Measurements from ENCODE around the gene CASP14. TPM values are rescaled to one million over a fixed set of nuclear protein-coding genes. Genes with fewer than 3 reads are reported as not detected.
"Not testable (repeated sequence)": the region's sequence is repeated elsewhere in the genome, so short reads cannot be mapped to it uniquely, and the experiment has no call there.

CASP14 gene
- total RNA-seq, 1 experiment from 2014 or later = 0.02 TPM

DNA sequence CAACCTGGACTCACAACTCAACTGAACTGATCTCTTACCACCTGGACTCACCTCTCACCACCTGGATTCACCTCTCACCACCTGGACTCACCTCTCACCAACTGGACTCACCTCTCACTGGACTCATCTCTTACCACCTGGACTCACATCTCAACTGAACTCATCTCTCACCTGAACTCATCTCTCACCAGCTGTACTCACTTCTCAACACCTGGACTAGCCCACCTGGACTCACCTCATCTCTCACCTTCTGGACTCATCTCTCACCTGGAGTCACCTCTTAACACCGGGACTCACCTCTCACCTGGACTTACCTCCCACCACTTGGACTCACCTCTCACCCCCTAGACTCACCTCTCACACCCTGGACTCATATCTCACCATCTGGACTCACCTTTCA is 7.3 kb upstream of the CASP14 start:
- Histone ChIP-seq H3K36me3 (no peaks in the 10 kb centered on the region), H3K4me1 (no peaks in the 10 kb centered on the region), H3K4me3 (no peak overlapping the region), H3K27ac (no peak overlapping the region), H3K27me3 (peaks cover 4% of the 10 kb centered on the region; the same call in 1 of the 2 replicates), H3K9me3 (replicated peaks) (no peaks in the 10 kb centered on the region)
- DNase-seq = no peak

DNA sequence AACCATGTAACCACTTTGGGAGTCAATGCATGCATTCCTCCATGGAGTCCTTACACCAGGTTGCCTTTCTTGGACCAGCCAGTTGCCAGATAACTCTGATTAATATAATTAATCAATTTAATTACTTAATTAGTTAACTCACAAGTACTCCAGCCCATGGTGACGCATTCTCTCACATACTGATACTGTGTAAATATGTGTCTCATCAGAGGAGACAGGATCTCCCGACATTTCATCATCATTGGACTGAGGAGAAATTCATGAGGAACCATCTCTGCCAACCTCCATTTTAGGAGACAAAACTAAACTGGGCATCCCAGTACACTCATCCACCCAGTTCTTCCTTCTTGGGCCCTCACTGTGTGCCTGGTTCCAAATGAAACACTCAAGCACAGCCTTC is 6.5 kb upstream of the CASP14 start:
- H3K4me1 ChIP-seq = no peaks in the 10 kb centered on the region
- H3K27ac ChIP-seq = no peak overlapping the region
- DNase-seq = no peak
- no peaks in the 10 kb centered on the region for H3K36me3 ChIP-seq
- no peak overlapping the region for H3K4me3 ChIP-seq
- H3K27me3 ChIP-seq = peaks cover 4% of the 10 kb centered on the region; the same call in 1 of the 2 replicates
- no peaks in the 10 kb centered on the region for H3K9me3 ChIP-seq (replicated peaks)

DNA sequence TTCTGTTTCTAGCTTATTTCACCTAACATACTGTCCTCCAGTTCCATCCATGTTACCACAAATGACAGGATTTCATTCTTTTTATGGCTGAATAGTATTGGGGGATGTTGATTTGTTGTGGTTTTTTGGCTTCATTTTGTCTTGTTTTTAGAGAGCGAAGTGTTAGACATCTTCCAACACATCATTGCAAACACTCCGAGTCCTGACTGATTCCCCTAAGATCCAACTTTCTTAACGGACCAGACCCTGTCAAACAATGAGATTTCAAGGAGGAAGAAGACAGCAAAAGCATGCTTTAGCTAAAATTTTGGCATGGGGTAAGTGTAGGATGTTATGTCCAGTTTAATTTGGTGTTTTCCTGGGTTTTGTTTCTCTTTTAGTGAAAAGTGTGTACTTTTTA is 3.8 kb upstream of the CASP14 start:
- Histone ChIP-seq H3K9me3 (replicated peaks) (no peaks in the 10 kb centered on the region), H3K4me3 (no peak overlapping the region), H3K36me3 (no peaks in the 10 kb centered on the region), H3K4me1 (no peaks in the 10 kb centered on the region), H3K27me3 (no peaks in the 10 kb centered on the region), H3K27ac (no peak overlapping the region)
- no peak for DNase-seq

DNA sequence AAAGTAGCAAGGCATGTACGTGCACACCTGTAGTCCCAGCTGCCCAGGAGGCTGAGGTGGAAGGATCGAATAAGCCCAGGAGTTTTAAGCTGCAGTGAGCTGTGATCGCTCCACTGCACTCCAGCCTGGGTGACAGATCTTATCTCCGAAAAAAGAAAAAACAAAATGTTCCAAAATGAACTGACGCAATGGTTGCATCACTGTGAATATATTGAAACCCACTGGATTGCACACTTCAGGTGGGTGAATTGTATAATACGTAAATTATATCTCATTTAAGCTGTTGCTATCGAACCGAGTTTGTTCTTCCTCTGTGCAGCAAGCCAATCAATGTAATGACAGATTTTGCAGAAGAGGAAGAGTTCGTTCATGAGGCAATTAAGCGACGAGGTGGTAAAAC is 1.6 kb upstream of the CASP14 start:
- H3K27ac ChIP-seq = no peak overlapping the region
- H3K36me3 ChIP-seq = no peaks in the 10 kb centered on the region
- no peaks in the 10 kb centered on the region; the same call in 1 of the 2 replicates for H3K27me3 ChIP-seq
- no peak overlapping the region for H3K4me3 ChIP-seq
- no peaks in the 10 kb centered on the region for H3K4me1 ChIP-seq
- DNase-seq = no peak
- H3K9me3 ChIP-seq (replicated peaks) = no peaks in the 10 kb centered on the region

DNA sequence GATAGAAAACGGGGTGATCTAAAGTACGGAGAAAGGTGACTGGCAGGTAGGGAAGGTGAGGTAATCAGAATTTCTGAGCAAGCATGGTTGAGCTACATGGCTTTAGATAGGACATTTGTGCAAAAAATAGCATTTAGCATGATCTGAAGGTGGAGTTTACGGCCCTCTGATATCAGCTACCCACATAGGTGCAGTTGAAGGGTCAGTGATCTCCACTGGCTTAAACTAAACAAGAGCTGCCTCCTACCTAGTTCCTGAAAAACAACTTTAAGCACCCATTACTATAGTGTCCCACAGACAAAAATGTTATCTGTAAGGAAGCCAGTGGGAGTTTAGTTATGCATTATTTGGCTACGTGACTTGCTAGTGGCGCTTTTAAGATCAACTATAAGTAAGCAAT is 1.2 kb upstream of the CASP14 start:
- Histone ChIP-seq H3K27ac (no peak overlapping the region), H3K4me1 (no peaks in the 10 kb centered on the region), H3K36me3 (no peaks in the 10 kb centered on the region), H3K27me3 (no peaks in the 10 kb centered on the region; the same call in 1 of the 2 replicates), H3K4me3 (no peak overlapping the region), H3K9me3 (replicated peaks) (no peaks in the 10 kb centered on the region)
- no peak for DNase-seq

DNA sequence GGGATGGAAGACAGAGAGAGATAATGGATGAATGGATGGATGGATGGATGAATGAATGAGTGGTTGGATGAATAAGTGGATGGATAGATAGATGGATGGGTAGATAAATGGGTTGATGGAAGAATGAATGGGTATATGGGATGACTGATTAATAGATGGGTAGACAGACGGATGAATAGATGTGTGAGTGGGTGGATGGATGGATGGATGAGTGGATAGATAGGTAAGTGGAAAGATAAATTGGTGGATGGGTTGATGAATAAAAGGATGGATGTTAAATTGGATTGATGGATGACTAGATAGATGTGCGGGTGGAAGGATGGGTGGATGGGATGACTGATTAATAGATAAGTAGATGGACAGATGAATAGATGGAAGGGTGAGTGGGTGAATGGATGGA is 1.4 kb downstream of the CASP14 start:
- Histone ChIP-seq H3K36me3 (no peaks in the 10 kb centered on the region), H3K27me3 (peaks cover 5% of the 10 kb centered on the region), H3K4me1 (no peaks in the 10 kb centered on the region), H3K27ac (no peak overlapping the region), H3K9me3 (replicated peaks) (no peaks in the 10 kb centered on the region), H3K4me3 (no peak overlapping the region)
- DNase-seq = no peak

DNA sequence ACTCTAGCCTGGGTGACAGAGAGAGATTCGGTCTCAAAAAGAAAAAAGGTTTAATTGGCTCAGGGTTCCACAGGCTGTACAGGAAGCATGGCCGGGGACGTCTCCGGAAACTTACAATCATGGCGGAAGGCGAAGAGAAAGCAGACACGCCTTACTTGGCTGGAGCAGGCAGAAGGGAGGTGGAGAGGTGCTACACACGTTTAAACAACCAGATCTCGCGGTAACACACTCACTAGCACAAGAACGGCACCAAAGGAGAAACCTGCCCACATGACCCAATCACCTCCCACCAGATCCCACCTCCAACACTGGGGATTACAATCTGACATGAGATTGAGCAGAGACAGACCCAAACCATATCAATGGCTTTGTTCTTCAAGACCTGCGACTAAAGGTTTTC is 12.8 kb downstream of the CASP14 start:
- DNase-seq = no peak
- Histone ChIP-seq H3K27me3 (peaks cover 5% of the 10 kb centered on the region), H3K36me3 (no peaks in the 10 kb centered on the region), H3K4me1 (no peaks in the 10 kb centered on the region), H3K4me3 (no peak overlapping the region), H3K27ac (no peak overlapping the region), H3K9me3 (replicated peaks) (0 out of 2 replicates have a peak, but pooled peaks cover 4% of the 10 kb centered on the region)

DNA sequence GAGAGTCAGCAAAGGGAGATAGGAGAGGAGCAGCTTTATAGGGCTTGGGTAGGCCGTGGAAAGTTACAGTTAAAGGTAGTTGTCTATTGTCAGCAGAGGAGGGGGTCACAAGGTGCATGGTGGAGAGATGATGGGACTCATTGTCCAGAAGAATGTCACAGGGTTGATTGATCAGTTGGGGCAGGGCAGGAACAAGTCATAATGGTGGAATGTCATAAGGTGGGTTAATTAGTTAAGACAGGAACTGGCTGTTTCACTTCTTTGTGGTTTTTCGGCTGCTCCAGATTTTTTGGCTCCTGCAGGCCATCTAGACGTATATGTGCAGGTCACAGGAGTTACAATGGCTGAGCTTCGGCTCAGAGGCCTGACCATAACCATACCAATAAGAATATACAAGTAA is 21.1 kb downstream of the CASP14 start:
- H3K27me3 ChIP-seq = peaks cover 10% of the 10 kb centered on the region
- not testable (repeated sequence) for H3K27ac ChIP-seq; H3K36me3 ChIP-seq; H3K4me3 ChIP-seq; H3K4me1 ChIP-seq; H3K9me3 ChIP-seq (replicated peaks); DNase-seq

DNA sequence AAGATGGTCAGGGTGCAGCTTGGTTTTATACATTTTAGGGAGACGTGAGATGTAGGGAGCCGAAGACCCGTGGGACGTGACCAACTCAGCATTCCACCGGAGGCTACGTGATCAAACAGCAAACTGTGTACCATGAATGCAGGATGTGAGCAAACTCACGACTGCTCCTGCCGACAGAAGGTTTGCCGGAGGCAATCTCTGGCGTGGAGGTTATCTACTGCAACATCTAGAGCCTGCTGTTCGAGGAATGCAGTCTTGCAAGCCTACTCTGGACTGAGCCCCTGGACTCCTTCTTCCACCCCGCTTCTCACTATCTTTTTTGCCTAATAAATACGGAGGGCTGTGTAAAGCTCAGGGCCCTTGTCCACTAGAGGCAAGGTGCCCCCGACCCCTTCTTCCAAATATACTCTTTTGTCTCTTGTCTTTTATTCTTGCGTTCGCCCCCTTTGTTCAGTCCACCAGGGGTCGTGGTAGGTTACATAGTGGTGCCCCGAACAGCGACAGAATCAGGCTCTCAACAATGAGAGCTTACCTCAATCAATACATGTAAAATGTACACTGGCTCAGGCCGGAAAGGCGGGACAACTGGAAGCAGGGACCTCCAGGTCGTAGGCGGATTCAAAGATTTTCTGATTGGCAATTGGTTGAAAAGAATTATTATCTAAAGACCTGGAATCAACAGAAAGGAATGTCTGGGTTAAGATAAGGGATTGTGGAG is 23.8 kb downstream of the CASP14 start:
- H3K9me3 ChIP-seq (replicated peaks) = no peaks in the 10 kb centered on the region
- peaks cover 5% of the 10 kb centered on the region for H3K27me3 ChIP-seq
- no peaks in the 10 kb centered on the region for H3K36me3 ChIP-seq
- H3K27ac ChIP-seq = no peak overlapping the region
- peak in 1 of 2 experiments; percentile 22 for DNase-seq
- H3K4me3 ChIP-seq = no peak overlapping the region
- H3K4me1 ChIP-seq = no peaks in the 10 kb centered on the region

DNA sequence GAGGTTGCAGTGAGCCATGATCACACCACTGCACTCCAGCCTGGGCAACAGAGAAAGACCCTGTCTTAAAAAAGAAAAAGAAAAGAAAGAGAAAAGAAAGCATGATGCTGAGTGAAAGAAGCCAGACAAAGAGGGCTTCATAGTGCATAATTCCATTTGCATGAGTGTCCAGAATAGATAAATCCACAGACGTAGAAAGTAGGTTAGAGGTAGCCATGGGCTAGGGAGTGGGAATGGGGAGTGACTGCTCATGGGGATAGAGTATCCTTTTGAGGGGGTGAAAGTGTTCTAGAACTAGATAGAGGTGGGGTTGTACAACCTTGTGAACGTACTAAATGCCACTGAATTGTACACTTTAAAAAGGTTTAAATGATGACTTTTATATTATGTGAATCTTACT is 25.1 kb downstream of the CASP14 start:
- Histone ChIP-seq H3K27ac (no peak overlapping the region), H3K4me1 (no peaks in the 10 kb centered on the region), H3K4me3 (no peak overlapping the region), H3K27me3 (peaks cover 3% of the 10 kb centered on the region; the same call in 1 of the 2 replicates), H3K36me3 (no peaks in the 10 kb centered on the region), H3K9me3 (replicated peaks) (no peaks in the 10 kb centered on the region)
- no peak for DNase-seq

DNA sequence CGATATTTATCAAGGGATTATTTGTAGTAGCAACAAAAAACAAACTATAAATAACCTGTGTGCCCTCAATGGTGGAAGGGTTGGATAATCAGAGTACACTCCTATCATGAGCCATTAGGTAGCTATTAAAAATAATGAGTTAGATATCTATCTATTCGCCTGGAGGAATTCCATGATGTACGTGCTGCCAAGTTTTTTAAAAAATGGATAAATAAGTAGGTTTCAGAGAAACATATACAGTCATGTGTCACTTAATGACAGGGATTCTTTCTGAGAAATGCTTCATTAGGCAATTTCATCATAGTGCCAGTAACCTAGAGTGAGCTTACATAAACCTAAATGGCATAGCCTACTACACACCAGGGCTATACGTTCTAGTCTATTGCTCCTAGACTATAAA is 26.5 kb downstream of the CASP14 start:
- DNase-seq = no peak
- Histone ChIP-seq H3K9me3 (replicated peaks) (no peaks in the 10 kb centered on the region), H3K27ac (no peak overlapping the region), H3K27me3 (peaks cover 3% of the 10 kb centered on the region; the same call in 1 of the 2 replicates), H3K4me3 (no peak overlapping the region), H3K4me1 (no peaks in the 10 kb centered on the region), H3K36me3 (no peaks in the 10 kb centered on the region)

DNA sequence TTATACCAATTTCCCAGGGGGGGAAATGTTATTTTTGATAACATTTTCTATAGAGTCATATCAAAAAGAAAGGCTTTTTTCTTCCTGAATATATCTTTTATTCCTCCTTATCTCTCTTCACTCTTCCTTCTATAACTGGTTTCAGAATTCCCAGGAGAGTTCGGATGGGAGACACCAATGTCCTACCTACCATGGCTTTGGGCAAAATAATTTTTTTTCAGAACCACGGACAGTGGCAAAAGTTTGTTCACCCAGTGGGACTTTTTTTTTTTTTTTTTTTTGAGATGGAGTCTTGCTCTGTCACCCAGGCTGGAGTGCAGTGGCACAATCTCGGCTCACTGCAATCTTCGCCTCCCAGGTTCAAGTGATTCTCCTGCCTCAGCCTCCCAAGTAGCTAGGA is 30.7 kb downstream of the CASP14 start:
- not testable (repeated sequence) for H3K4me1 ChIP-seq; H3K4me3 ChIP-seq; H3K36me3 ChIP-seq; H3K27ac ChIP-seq; H3K9me3 ChIP-seq (replicated peaks)
- H3K27me3 ChIP-seq = peaks cover 13% of the 10 kb centered on the region; the same call in 1 of the 2 replicates
- DNase-seq = peak in 1 of 2 experiments; percentile 56

DNA sequence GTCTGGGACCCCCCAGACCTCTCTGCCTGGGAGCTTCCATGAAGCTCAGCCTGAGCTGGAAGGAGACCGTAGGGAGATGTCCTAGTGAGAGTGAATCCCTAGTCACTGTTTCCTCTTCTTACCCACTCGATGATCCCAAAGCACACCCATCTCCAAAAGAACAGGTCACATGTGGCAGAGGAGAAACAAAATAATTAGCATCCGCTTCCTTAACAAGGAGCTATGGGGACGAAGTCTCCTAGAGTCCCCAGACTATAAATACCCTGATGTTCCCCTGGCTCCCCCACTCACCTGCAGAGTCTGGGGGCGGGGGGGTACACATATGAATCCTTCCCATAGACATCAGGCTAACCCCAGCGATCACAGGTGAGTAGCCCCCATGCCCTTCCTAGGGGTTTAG is 32.6 kb downstream of the CASP14 start, which contains the start of gene OR1I1:
TSS of gene OR1I1 (plus strand) at position 301 of the 400 bp plus-strand sequence. CDS start 4,855 bp downstream, outside the sequence.
- Histone ChIP-seq H3K9me3 (replicated peaks) (no peaks in the 10 kb centered on the region), H3K4me1 (no peaks in the 10 kb centered on the region)

DNA sequence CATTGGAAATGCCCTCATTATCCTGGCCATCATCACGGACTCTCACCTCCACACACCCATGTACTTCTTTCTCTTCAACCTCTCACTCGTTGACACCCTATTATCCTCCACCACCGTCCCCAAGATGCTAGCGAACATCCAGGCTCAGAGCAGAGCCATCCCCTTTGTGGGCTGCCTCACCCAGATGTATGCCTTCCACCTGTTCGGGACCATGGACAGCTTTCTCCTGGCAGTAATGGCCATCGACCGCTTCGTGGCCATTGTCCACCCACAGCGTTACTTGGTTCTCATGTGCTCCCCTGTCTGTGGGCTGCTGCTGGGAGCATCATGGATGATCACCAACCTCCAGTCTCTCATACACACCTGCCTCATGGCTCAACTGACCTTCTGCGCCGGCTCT is 37.9 kb downstream of the CASP14 start:
- Histone ChIP-seq H3K4me3 (no peak overlapping the region), H3K36me3 (no peaks in the 10 kb centered on the region), H3K27ac (no peak overlapping the region), H3K9me3 (replicated peaks) (no peaks in the 10 kb centered on the region), H3K4me1 (peaks cover 2% of the 10 kb centered on the region; the same call in 1 of the 2 replicates), H3K27me3 (peaks cover 28% of the 10 kb centered on the region)
- DNase-seq = no peak

More for the DNA sequence above, 32.6 kb downstream of the CASP14 start, which contains the start of gene OR1I1:
- Histone ChIP-seq H3K4me3 (no peak within 1 kb of the TSS), H3K36me3 (no peaks in the 10 kb centered on the region), H3K27me3 (peaks cover 28% of the 10 kb centered on the region), H3K27ac (no peak within 1 kb of the TSS)
- DNase-seq = no peak

DNA sequence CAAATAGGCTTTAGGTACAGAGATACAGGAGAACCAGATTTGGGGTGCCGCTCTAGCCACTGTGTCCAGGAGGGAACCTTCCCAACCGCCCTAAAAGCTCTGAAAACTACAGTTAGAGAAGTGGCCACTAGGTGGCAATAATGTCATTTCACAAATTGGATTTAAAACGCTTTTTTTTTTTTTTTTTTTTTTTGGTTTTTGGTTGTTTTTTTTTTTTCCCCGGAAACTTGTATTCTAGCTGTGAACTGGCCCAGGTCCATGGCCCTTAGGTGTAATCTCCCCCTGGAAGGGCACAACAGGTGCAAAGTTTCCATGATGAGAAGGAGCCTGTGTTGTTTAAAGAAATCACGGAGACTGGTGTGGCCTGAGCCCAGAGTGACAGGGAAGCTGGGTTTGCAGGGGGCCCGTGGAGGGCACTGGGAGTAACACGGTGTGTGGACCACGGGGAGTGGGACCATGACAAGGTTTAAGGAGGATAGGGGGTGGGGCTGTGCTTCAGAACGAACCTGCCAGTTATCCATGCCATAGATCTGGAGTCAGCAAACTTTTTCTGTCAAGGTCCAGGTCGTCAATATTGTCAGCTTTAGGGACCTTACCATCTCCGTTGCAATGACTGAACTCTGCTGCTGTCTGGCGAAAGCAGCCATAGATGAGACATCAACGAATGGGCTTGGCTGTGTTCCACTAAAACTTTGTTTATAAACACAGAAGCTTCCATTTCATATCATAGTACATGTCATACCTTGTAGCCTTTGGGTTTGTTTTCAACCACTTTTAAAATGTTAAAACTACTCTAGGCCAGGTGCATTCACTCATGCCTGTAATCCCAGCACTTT is 42.9 kb downstream of the CASP14 start:
- Histone ChIP-seq H3K36me3 (no peaks in the 10 kb centered on the region), H3K4me3 (no peak overlapping the region), H3K27me3 (no peaks in the 10 kb centered on the region; the same call in none of the 2 replicates), H3K9me3 (replicated peaks) (no peaks in the 10 kb centered on the region), H3K4me1 (peaks cover 4% of the 10 kb centered on the region; the same call in 1 of the 2 replicates), H3K27ac (no peak overlapping the region)
- peak; percentile 73 to 91 for DNase-seq

Measured in SJCRH30 (cell line).